ENCODE results near the gene SLC17A1.

SLC17A1 gene

DNA sequence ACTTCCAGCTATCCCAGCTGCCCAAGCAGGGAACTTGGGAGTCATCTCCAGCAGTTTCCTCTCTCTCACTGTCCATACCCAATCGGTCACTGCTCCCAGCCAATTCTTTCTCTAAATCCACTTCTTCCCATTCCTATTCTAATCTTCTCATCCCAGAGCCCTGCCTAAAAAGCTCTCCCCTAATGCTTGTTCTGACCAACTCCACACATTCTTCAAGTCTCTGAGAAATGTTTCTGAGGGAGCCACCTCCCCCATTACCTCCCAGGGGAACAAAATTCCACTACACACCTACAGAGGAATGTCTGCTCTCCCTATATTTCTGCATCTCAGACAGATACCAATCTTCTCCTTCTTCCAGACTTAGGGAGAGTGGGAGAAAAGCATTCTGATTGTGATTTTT, 63.3 kb downstream of the SLC17A1 start:
- no peak for TF ChIP-seq CTCF (IDR thresholded peaks at IDR 0.05; ENCODE audit: low read depth, low read length, missing control alignments)
- no peak for DNase-seq (ENCODE audit: low read depth)
- H3K4me3 ChIP-seq (ENCODE audit: low read depth, low read length): no peak overlapping the region

DNA sequence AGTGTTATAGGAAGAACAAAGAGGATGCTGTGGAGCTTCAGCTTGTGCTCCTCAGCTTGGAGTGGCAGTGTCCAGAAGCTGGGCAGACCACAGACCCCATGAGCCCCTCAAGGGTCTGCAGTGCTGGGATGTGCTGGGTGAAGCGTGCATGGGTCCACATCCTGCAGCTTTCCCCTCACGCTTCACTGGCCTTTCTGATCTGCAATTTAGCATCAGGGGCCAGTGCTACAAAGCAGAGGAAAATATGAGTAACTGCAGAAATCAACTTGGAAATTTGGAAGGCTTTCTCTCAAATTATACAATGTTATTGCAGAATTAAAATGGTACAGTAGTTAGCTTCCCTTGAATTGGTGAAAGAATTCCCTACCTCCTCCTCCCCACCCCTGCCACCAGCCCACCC, 67.2 kb downstream of the SLC17A1 start:
- DNase-seq (ENCODE audit: low read depth): no peak
- H3K4me3 ChIP-seq (ENCODE audit: low read depth, low read length): no peak overlapping the region
- TF ChIP-seq CTCF (IDR thresholded peaks at IDR 0.05; ENCODE audit: low read depth, low read length, missing control alignments): no peak

DNA sequence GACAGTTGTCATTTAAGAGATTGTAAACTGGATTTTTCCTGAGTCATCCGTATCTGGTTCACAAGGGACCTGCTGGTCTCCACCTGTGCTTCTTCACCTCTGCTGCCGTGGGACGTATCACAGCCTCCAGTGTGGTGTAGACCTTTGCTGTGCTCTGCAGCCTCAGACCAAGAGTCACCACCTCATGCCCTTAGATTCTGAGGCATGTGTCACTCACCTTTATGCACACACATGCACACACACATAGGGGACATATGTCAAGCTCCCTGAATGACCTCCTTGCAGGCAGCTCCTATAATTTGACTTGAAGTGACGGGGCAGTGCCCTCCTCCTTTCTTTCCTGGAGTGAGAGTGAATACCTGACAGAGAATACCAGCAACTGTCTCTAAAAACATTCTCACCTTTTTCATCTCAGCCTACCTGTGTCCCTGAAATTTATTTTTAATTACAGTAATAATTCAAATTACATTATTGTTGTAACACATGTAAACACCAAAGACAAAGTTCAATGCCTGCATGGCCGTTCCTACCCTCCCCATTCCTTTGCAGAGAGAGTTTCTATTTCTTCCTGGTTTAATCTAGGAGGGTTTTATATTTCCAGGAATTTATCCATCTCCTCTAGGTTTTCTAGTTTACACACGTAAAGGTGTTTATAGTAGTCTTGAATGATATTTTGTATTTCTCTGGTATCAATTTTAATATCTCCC, 73.8 kb downstream of the SLC17A1 start:
- no peak overlapping the region for H3K4me3 ChIP-seq (ENCODE audit: low read depth, low read length)
- no peak for TF ChIP-seq CTCF (IDR thresholded peaks at IDR 0.05; ENCODE audit: low read depth, low read length, missing control alignments)
- no peak for DNase-seq (ENCODE audit: low read depth)

GRCh38 chr6:25756382-25757363, 75.2 kb downstream of the SLC17A1 start:
- no peak for DNase-seq (ENCODE audit: low read depth)
- TF ChIP-seq CTCF (IDR thresholded peaks at IDR 0.05; ENCODE audit: low read depth, low read length, missing control alignments): no peak
- H3K4me3 ChIP-seq (ENCODE audit: low read depth, low read length): no peak overlapping the region

DNA sequence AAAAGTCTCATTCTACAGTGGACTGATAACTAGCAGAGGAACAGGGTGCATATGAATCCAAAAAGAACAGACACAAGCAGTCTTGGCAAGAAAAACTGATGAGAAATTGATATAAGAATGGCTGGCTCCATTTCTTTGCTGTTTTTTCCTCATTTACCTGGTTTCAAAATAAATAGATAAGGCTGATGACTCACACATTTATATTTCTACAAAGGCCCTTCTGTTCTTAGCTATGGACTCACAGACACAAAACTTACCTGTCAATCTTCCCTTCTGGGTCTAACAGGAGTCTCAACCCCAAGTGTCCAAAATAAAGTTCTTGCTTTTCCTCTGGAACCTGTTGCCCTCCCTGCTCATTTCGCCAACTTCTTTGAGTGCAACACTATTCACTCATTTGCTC, 76.4 kb downstream of the SLC17A1 start:
- no peak for DNase-seq (ENCODE audit: low read depth)
- no peak overlapping the region for H3K4me3 ChIP-seq (ENCODE audit: low read depth, low read length)
- TF ChIP-seq CTCF (IDR thresholded peaks at IDR 0.05; ENCODE audit: low read depth, low read length, missing control alignments): no peak

GRCh38 chr6:25754535-25754934, 77.3 kb downstream of the SLC17A1 start, which contains the start of gene SLC17A4:
TSS of gene SLC17A4 (plus strand) at chr6:25754742. CDS start at chr6:25761963, 7,221 bp downstream.
- TF ChIP-seq CTCF (IDR thresholded peaks at IDR 0.05; ENCODE audit: low read depth, low read length, missing control alignments): no peak
- H3K4me3 ChIP-seq (ENCODE audit: low read depth, low read length): no peak within 1 kb of the TSS
- no peak for DNase-seq (ENCODE audit: low read depth)

Data from GM12864 (cell line).